Endothelial cell of umbilical vein (primary cell): Measurements from ENCODE around the gene EID3. TPM values are rescaled to one million over a fixed set of nuclear protein-coding genes. Genes with fewer than 3 reads are reported as not detected.

ENCODE experiments used
- BruUV-seq: library from RNA; stranded (reverse); fragments of 400-500 nt; replicated peaks from 2 replicates; lab custom pipeline; 2021; lab: Mats Ljungman, UMichigan
- CTCF ChIA-PET: fragments of 300-600, 350-600 bp; sonication (Branson Sonifier 250); formaldehyde crosslinking; loops from one replicate; lab custom pipeline; 2021; ENCODE audit warnings: antibody characterized with exemption, inconsistent platforms; lab: Charles Lee
- POLR2A ChIA-PET: fragments of 300-600, 350-600 bp; sonication (Branson Sonifier 250); formaldehyde crosslinking; loops from one replicate; lab custom pipeline; 2021; ENCODE audit warnings: antibody characterized with exemption, inconsistent platforms; lab: Charles Lee
- DNase-seq: peaks from one replicate; pipeline ENCODE4 v3.0.0-alpha.2; 2011; ENCODE audit warnings: low read depth, low spot score
- FAIRE-seq: peaks from 2 replicates; lab custom pipeline; 2011; peaks lifted over from hg19 to GRCh38; lab: Jason Lieb, UNC
- H2AFZ ChIP-seq: 2 replicates; pipeline ENCODE4 v1.6.0; 2012; ENCODE audit warnings: low read depth, low read length, control low read depth, inconsistent platforms
- H3K27ac ChIP-seq: 2 replicates; pipeline ENCODE4 v1.5.1; 2011; ENCODE audit warnings: low read depth, mild to moderate bottlenecking, control low read depth, low read length, moderate library complexity; ENCODE audit not compliant: insufficient read depth
- H3K27me3 ChIP-seq, 2 experiments: 2 replicates each; pipeline versions ENCODE4 v1.6.0 to v1.6.1; 2011; ENCODE audit warnings: low read length in 2 of 2, mixed read lengths in 1 of 2; ENCODE audit not compliant: control insufficient read depth in 2 of 2, insufficient read depth in 2 of 2
- H3K36me3 ChIP-seq, 2 experiments: 2 replicates in 1 of 2; 3 replicates in 1 of 2; pipeline ENCODE4 v1.5.1; 2011; ENCODE audit warnings: low read length in 2 of 2, mild to moderate bottlenecking in 1 of 2, moderate library complexity in 1 of 2; ENCODE audit not compliant: control insufficient read depth in 2 of 2, insufficient read depth in 2 of 2; ENCODE audit errors: extremely low read depth in 1 of 2
- H3K4me1 ChIP-seq: 3 replicates; pipeline ENCODE4 v1.5.1; 2011; ENCODE audit warnings: mild to moderate bottlenecking, low read length; ENCODE audit not compliant: control insufficient read depth, insufficient read depth; ENCODE audit errors: extremely low read depth
- H3K4me2 ChIP-seq: 2 replicates; pipeline ENCODE4 v1.6.1; 2011; ENCODE audit warnings: low read length, control low read depth, mixed read lengths; ENCODE audit not compliant: insufficient read depth
- H3K4me3 ChIP-seq, 3 experiments: fragments of 200-600 bp in 1 of 3; sonication (generic), shearing (Covaris generic) in 1 of 3; replicated peaks in 1 of 3; 2 replicates each; pipeline ENCODE4 v1.5.1; 2011 to 2016; ENCODE audit warnings: control low read depth in 3 of 3, low read length in 3 of 3, mild to moderate bottlenecking in 2 of 3, inconsistent platforms in 1 of 3, low read depth in 1 of 3, moderate library complexity in 1 of 3; ENCODE audit not compliant: insufficient read depth in 1 of 3
- H3K79me2 ChIP-seq: 2 replicates; pipeline ENCODE4 v1.6.0; 2012; ENCODE audit warnings: low read length, inconsistent platforms; ENCODE audit not compliant: control insufficient read depth, insufficient read depth
- H3K9ac ChIP-seq: replicated peaks from 2 replicates; pipeline ENCODE3; 2011; ENCODE audit warnings: low read length, control low read depth; ENCODE audit not compliant: insufficient read depth; ENCODE audit errors: extremely low read depth
- H3K9me1 ChIP-seq: replicated peaks from 3 replicates; pipeline ENCODE4 v1.6.0; 2011; ENCODE audit warnings: mild to moderate bottlenecking, low read length; ENCODE audit not compliant: control insufficient read depth, insufficient read depth; ENCODE audit errors: extremely low read depth
- H3K9me3 ChIP-seq: replicated peaks from 2 replicates; pipeline ENCODE4 v1.5.1; 2012; ENCODE audit warnings: low read length, inconsistent platforms; ENCODE audit not compliant: control insufficient read depth, insufficient read depth
- H4K20me1 ChIP-seq: replicated peaks from 2 replicates; pipeline ENCODE3; 2011; ENCODE audit warnings: mild to moderate bottlenecking, low read length; ENCODE audit not compliant: control insufficient read depth, insufficient read depth; ENCODE audit errors: extremely low read depth
- FOS ChIP-seq: IDR thresholded peaks from 2 replicates; pipeline ENCODE4 v1.6.1; 2011; ENCODE audit warnings: mild to moderate bottlenecking, low read length, moderate library complexity, borderline replicate concordance; ENCODE audit not compliant: insufficient read depth
- JUN ChIP-seq: IDR thresholded peaks from 2 replicates; pipeline ENCODE4 v1.6.1; 2011; ENCODE audit warnings: borderline replicate concordance, low read depth; ENCODE audit not compliant: insufficient read length, insufficient read depth
- POLR2A ChIP-seq: IDR thresholded peaks from 2 replicates; pipeline ENCODE4 v1.6.1; 2012; ENCODE audit warnings: low read depth, mild to moderate bottlenecking, control low read depth, low read length
- POLR2AphosphoS5 ChIP-seq: IDR thresholded peaks from 2 replicates; pipeline ENCODE4 v1.6.1; 2012; ENCODE audit warnings: low read depth, mild to moderate bottlenecking, control low read depth, low read length, moderate library complexity; ENCODE audit not compliant: insufficient read depth
- dilution Hi-C: fragments of 300-500 bp; cut with MboI; formaldehyde crosslinking; loops from one replicate; pipeline ENCODE4 v1.15.0; 2019; ENCODE audit warnings: low sequenced_read_pairs; ENCODE audit not compliant: extremely low pct_ligation_motif_present
- intact Hi-C: fragments of 100-400 bp; cut with micrococcal nuclease; formaldehyde crosslinking; loops from one replicate; pipeline ENCODE4 v1.10.0; 2022
- polyA plus RNA-seq, 4 experiments: library from polyadenylated mRNA; depleted of rRNA in 3 of 4; stranded (reverse) in 3 of 4; unstranded in 1 of 4; fragments of >200 nt; gene quantifications; 2 replicates each; pipeline versions ENCODE4 v1.2.1 to v1.2.3, GENCODE V29; 2011 to 2012; ENCODE audit warnings: missing spikeins in 1 of 4
- total RNA-seq: library from RNA; stranded (reverse); gene quantifications from 2 replicates; pipeline ENCODE4 v1.2.3, GENCODE V29; 2021
- TF ChIP-seq, protein P1 (sequence below), 2 donors: IDR thresholded peaks; 1 replicate in 1 of 2; 2 replicates in 1 of 2; pipeline ENCODE4 v1.5.1; 2011; ENCODE audit warnings: low read length in 2 of 2, mild to moderate bottlenecking in 2 of 2, moderate library complexity in 2 of 2, control low read depth in 1 of 2, inconsistent platforms in 1 of 2, low read depth in 1 of 2; ENCODE audit not compliant: insufficient read depth in 1 of 2; ENCODE audit errors: extremely low read depth in 1 of 2
- TF ChIP-seq, protein P2 (sequence below): IDR thresholded peaks from 2 replicates; pipeline ENCODE4 v1.6.1; 2011; ENCODE audit not compliant: insufficient read depth, insufficient read length

The EID3 gene
- total and polyA plus RNA-seq, 2 donors (not counting 3 experiments of a cell fraction or from before 2014, with no cell fraction given): 1.5 to 14.5 TPM

- TF ChIP-seq JUN (no peak), FOS (no peak), POLR2A (no peak), POLR2AphosphoS5 (no peak)
- TF ChIP-seq, protein P1, sequence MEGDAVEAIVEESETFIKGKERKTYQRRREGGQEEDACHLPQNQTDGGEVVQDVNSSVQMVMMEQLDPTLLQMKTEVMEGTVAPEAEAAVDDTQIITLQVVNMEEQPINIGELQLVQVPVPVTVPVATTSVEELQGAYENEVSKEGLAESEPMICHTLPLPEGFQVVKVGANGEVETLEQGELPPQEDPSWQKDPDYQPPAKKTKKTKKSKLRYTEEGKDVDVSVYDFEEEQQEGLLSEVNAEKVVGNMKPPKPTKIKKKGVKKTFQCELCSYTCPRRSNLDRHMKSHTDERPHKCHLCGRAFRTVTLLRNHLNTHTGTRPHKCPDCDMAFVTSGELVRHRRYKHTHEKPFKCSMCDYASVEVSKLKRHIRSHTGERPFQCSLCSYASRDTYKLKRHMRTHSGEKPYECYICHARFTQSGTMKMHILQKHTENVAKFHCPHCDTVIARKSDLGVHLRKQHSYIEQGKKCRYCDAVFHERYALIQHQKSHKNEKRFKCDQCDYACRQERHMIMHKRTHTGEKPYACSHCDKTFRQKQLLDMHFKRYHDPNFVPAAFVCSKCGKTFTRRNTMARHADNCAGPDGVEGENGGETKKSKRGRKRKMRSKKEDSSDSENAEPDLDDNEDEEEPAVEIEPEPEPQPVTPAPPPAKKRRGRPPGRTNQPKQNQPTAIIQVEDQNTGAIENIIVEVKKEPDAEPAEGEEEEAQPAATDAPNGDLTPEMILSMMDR (IDR thresholded peaks at IDR 0.05; ENCODE audit: extremely low read depth in 1 of 2, insufficient read depth in 1 of 2, low read depth in 1 of 2, low read length in 2 of 2): no peak
- TF ChIP-seq, protein P2, sequence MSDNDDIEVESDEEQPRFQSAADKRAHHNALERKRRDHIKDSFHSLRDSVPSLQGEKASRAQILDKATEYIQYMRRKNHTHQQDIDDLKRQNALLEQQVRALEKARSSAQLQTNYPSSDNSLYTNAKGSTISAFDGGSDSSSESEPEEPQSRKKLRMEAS: no peak
- peaks cover 32% of the 10 kb centered on the region for H3K79me2 ChIP-seq
- no peak for FAIRE-seq
- H3K4me2 ChIP-seq: no peak overlapping the region
- H3K9me1 ChIP-seq: no peaks in the 10 kb centered on the region
- H3K27ac ChIP-seq: no peak overlapping the region
- no peak overlapping the region for H3K9ac ChIP-seq
- dilution Hi-C loops: no loop called here
- no peaks in the 10 kb centered on the region for H3K9me3 ChIP-seq
- no peak for DNase-seq
- no peaks in the 10 kb centered on the region for H3K27me3 ChIP-seq
- peaks cover 29 to 49% of the 10 kb centered on the region in 2 experiments for H3K36me3 ChIP-seq
- peaks cover 5% of the 10 kb centered on the region for H4K20me1 ChIP-seq
- no peaks in the 10 kb centered on the region for H3K4me1 ChIP-seq
- no TSS peak for BruUV-seq
- intact Hi-C loops: no loop called here
- H3K4me3 ChIP-seq: no peak overlapping the region
- CTCF ChIA-PET: no interaction called here
- POLR2A ChIA-PET: interaction anchor here (1.2 kb wide), 1 partner anchor 64 kb away, joined by 3 read pairs; no protein-coding TSS in a partner anchor
- no peak overlapping the region for H2AFZ ChIP-seq
Measured at GRCh38 chr12:104350211-104351056, 46.9 kb downstream of the EID3 start.
